HG02642 (cell line): Measurements from ENCODE around the gene TMEM132E.

Experiments
- ATAC-seq: cut with Tn5 transposase; IDR thresholded peaks from one replicate; pipeline ENCODE4 v1.9.1; 2021; ENCODE audit warnings: mild to moderate bottlenecking; ENCODE audit not compliant: unreplicated experiment, poor library complexity

TMEM132E gene

GRCh38 chr17:34568953-34569352, 10.4 kb upstream of the TMEM132E start:
- no peak for ATAC-seq

DNA sequence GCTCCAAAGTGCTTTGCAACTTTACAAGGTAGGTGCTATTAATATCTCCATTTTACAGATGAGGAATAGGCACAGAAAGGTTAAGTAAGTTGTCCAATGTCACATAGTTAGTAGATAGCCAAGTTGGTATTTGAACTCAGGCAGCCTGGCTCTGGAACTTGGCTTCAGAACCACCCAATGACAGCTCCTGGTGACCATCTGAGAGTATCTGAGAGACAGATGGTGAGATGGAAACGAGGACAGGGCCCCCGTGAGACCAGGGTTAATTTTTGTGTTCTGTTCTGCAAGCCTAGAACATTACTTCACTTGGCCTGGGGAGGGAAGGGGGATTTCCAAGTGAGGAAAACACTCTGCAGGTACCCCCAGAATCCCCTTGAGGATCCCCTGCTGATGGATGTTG, 9.8 kb upstream of the TMEM132E start:
- no peak for ATAC-seq

DNA sequence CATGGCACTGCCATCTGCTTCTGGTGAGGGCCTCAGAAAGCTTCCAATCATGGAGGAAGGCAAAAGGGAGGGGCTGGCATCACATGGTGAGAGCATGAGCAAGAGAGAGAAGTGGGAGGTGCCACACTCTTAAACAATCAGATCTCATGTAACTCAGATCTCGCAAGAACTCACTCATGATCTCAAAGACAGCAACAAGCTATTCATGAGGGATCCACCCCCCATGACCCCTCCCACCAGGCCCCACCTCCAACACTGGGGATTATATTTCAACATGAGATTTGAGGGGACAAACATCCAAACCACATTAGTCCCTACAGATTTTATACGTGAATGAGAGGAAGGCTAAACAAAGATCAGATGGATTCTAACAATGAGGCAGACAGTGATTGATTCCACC, 8.9 kb upstream of the TMEM132E start:
- no peak for ATAC-seq

DNA sequence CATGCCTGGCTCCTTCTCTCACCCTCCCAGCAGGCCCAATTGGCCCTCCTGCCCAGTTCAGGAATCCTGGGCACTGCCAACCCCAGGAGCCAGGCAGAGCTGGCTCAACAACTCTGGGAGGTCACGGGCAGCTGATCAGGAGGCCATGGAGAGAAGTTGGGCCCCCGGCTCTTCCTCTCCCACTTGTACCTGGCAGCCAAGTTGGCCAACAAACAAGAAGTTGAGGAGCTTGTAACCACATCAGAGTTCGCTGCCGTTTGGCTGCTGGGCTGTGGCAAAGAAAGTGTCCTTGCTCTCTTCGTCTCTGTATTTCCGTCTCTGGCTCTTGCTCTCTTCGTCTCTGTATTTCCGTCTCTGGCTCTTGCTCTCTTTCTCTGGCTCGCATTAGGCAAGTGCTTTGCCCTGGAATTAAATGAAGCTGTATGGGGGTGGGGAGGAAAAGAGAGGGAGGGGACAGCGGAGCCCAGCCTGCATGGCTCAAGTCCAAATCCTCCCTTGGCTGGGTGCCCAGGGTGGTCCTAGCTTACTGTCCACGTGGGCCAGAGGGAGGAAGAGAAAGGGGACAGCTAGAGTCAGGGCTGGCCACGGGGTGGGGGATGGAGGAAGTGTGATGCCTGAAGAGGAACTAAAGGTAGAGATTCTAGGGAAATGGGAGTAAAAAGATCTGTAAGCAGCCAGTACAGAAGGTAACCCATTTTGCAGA, 7.8 kb upstream of the TMEM132E start:
- ATAC-seq: no peak

DNA sequence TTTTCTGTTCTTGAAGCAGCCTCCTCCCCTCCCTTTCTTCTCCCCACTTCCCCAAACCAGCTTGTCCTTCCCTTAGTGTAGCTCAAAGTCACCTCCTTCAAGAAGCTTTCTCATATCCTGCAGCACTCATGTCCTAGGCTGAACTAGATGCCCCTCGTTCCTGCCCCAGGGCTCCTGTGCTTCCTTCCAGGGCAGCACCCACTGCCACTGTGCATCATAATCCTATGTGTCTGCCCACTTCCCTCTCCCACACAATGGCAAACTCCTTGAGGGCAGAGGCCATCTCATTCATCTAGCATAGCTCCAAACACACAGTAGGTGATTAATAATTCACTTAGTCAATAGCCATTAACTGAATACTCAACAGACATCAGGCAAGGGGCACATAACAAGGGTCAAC, 6.9 kb upstream of the TMEM132E start:
- no peak for ATAC-seq

DNA sequence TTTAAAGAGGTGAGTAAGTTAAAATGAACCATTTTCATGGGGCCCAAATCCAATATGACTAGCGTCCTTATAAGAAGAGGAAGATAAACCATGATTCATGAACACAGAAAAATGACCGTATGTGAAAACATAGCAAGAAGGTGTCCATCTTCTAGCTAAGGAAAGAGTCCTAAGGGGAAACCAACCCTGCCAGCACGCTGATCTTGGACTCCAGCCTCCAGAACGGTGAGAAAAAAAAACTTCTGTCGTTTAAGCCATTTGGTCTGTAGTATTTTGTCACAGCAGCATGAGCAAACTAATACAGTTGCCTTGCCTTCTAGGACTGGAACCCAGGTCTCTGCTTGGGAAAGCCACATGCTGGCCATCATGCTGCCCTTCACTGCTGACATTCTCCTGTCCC, 4.2 kb upstream of the TMEM132E start:
- no peak for ATAC-seq

DNA sequence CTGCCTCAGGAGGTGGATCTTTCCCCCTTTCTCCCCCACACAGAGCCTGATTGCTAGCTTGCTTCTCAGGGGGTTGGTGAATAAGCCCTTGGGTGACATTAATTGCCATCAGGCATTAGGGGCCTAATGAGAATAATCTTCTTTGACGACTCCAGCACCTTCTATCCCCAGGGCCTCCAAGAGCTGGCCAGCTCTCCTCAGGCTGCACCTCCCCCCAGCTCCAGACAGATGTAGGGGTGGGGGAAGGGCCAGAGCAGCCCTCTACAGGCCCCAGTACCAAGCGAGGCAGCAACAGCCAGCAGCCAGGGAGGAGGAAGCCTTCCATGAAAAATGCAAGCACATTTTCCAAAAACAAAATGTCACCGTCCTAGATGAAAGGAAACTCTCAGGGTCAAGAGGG, 1.4 kb upstream of the TMEM132E start:
- ATAC-seq: no peak

GRCh38 chr17:34578656-34579016, 746 bp upstream of the TMEM132E start:
- ATAC-seq: no peak

DNA sequence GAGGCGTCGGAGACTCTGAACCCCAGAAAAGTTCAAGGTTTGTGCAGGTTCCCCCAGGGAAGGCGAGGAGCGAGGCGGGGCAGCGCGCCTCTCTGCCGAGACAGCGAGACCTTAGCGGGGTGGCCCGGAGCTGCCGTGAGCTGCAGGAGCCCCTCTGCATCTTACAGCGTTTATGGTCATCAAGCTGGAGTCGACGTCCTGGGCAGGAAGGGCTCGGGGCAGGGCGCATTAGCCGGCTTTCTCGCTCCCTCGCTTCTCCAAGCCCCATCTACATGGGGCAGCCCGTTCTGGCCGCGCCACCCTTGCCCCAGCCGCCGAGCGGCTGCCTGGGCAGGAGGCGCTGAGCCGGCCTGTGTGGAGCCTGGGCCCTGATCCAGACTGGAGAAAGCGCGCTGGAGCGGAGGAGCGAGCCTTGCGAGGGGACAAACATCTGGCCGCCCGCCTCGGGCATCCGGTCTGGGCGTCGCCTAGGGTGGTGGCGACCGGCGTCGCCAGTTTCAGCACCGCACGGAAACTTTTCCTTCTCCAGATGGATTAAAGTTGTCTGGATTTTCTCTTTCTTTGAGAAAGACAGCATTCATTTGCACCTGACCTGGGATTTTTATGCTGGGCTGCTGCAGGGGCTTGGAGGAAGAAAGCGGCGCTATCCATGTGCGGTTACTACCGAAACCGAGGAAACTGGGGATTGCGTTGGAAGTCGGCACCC, 750 bp downstream of the TMEM132E start:
- ATAC-seq: no peak

DNA sequence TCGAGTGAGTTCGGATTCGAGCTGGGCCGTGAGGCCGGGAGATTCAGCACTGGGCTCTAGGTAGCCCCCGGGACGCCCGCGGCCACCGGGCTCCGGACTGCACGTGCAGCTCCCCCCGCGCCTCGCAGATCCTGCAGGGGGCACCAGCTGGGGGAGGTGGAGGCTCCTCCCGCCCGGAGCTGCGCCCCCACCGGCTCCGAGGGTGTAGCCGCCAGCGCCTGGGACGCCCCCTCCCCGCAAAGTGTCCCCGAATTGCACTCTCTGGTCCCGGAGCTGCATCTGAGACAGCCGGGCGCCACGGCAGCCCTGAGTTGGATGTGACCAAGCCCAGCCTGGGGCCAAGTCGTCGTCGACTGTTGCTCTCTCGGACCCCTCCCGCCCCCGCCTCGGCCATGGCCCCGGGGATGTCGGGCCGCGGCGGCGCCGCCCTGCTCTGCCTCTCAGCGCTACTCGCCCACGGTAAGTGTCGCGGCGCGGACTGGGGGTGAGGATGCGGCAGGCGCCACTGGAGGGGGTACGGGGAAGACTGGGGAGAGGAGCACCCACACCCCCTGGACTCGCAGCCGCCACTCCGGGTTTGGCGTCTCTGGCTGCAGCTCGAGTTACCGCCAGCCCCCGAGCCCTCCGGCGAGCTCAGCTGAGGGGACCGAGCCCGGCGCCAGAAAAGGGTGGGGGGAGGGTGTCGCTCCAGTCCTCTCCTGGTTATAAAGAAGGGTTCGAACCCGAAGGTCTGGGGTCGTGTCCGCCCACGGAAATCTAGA, 1.5 kb downstream of the TMEM132E start:
- no peak for ATAC-seq

- ATAC-seq: no peak
Measured at GRCh38 chr17:34581446-34582184, 2.2 kb downstream of the TMEM132E start.

DNA sequence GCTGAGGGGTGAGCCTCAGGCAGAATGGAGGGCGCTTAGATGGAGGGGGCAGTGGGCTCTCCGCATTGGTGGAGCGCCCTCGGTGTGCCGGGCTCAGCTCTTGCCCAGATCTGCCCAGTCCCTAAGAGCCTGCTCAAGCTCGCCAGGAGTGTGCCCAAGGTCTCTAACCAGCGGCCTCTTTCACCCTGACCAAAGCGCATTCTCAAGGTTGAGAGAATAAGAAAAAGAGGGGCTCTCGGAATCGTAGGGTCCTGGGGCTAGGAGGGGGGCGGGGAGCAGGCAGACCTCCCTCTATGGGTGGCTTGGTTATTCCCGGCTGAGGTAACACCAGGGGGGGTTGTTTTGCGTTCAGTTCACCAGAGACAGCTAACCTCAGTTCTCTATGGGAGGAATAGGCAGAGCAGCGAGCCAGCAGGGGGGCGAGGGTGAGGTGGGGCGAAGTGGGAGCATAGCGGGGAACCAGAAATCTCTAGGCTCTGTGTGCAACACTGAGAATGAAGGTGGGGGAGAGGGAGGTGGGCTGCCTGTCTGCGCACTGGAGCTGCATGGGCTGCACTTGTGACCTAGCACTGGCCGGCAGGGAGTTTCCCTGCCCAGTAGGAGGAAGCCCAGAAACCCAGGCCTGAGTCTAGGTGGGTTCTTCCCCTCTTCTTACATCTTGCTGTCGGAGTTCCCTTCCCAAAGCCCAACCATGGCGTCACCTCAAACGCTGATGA, 3.0 kb downstream of the TMEM132E start:
- ATAC-seq: no peak

GRCh38 chr17:34582901-34583245, 3.5 kb downstream of the TMEM132E start:
- no peak for ATAC-seq

GRCh38 chr17:34584805-34585416, 5.5 kb downstream of the TMEM132E start:
- ATAC-seq: no peak

- no peak for ATAC-seq
Measured at GRCh38 chr17:34586346-34586846, 7.0 kb downstream of the TMEM132E start.

GRCh38 chr17:34588266-34588665, 8.9 kb downstream of the TMEM132E start:
- no peak for ATAC-seq

- ATAC-seq: no peak
Measured at GRCh38 chr17:34589120-34589965, 10.0 kb downstream of the TMEM132E start.

DNA sequence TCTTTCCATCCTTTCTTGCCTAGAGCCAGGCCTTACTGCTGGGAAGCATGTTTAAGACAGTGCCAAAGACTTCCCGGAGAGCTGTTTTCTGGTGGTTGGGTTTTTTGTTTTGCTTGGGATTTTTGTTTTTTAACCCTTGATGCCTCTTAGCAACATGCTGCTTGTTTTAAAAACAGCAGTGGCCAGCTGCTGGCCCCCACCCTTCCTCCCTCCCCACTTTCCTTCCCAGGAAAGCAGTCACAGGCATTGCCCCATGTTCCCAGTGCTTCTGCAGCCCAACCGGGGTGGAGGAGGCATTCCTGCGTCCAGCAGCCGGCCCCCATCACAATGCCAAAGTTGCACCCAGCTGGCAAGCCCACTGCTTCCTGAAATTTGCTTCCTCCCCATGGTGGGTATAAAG, 12.6 kb downstream of the TMEM132E start:
- ATAC-seq: no peak

- no peak for ATAC-seq
Measured at GRCh38 chr17:34596920-34597319, 17.5 kb downstream of the TMEM132E start.
